Right forelimb (tissue), 1 donor: ENCODE measurements around the gene PRKG1.

Source experiments
- DNase-seq: peaks from one replicate; pipeline ENCODE4 v3.0.0-alpha.2; 2018

The PRKG1 gene

DNA sequence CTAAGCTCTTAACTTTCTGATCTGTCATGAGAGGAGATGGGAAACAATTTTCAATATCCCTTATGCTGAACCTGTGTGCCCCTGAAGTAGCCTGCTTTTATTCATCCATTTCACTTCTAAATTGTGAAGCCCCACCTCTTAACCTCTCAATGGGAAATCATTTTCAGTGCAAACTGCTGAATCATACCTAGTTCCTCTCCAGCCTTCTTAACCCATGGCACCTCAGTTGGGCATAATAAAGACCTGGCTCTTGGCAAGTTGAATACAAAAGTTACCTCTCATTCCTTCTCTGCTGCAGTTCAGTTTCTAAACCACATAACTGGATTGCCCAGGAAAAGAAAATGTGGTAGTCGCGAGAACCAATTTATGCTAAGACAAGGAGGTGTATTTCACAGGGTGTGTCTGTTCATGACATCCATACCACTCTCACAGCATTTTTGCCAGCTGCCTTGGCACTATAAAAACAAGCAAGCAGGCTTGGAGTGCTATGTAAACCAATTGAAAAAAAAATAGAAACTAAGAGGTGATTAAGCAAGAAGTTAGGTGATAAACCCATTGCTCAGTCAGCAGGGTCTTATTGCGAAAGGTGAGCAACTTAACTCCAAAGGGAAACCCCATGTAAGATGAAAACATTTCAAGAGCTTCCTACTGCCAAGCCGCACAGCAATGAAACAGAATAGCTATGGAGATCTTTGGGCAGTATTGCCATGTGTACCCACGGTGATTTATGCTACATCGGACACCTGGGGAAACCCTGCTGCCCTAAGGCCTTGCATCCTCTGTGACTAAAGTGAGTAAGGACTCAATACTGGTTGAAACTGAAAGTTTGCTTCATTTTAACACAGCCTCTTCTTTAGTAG lies 1182.8 kb downstream of the PRKG1 start:
- DNase-seq = no peak

DNA sequence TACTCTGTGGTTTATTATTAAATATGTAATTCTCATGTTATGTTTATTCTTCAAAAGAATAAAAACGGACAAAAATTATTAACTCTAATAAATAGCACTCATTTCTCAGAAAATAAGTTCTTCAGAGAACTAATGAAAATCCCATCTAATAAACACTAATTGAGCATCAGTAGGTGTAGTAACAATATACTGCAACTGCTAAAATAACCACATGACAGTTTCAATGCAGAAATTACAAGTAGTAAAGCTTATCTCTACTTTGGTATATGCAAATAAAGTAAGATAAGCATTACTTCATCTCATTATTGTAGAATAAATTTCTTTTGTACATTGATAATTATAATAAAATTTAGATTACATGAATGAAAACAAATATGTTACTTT lies 1183.4 kb downstream of the PRKG1 start:
- no peak for DNase-seq

DNA sequence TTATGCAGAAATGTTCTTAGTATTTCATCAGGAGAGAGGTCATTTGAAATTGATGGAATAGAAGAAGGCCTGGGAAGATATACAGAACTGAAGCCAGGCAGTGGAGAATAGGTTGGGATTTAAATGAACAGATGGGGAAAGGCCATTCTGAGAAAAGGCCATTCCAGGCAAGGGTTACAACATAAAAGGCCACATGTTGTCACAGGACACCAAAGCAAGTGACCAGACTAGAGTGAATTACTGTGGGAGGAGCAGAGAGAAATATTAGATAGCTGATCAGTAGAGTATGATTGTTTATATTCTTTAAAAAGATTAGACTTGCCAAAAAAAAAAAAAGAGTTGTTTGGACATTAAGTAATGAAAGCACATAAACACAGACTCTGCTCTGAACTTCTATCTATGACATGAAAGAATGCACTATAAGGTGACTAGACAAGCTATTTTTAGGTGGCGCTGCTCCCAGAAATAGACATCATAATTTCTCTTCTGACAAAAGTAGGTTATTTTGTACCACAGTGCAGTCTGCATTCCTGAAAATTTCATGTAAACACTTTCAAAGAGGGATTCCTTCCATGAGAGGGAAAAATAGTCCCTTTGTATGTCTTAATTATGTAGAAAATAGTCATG lies 1184.6 kb downstream of the PRKG1 start:
- no peak for DNase-seq

DNA sequence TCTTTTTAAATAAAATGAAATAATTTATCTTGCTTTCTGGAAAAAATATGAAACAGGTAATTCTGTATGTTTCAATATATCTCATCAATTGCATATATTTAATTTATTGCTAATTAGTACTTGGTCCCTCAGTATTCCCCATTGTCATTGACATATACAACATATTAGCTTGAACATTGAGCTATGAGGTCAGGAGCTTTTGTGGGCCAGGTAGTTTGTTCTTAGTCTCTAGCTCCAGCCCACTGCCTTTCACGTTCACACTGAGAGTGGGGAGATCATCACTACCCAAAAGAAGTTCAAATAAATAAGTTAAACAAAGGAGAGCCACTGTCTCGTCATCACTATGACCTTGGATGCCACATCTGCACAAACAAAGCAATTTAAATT lies 1185.1 kb downstream of the PRKG1 start:
- DNase-seq = no peak

DNA sequence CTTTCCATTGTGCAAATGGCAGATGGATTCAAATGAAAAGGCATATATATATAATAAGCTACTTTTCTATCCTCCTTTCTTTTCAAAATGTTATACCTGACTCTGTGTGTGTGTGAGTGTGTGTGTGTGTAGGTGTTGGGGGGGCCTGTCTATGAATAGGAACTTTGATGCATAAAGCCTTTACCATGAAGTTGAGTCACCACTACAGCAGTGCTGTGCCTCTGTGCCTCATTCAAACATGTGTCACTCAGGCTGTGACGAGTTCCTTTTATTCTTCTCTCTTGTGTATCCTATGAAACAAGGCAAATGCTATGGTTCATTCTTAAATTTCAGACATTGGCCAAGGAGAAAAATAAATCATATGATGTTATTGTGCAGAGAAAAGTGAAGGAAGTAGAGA lies 1187.1 kb downstream of the PRKG1 start:
- no peak for DNase-seq

DNA sequence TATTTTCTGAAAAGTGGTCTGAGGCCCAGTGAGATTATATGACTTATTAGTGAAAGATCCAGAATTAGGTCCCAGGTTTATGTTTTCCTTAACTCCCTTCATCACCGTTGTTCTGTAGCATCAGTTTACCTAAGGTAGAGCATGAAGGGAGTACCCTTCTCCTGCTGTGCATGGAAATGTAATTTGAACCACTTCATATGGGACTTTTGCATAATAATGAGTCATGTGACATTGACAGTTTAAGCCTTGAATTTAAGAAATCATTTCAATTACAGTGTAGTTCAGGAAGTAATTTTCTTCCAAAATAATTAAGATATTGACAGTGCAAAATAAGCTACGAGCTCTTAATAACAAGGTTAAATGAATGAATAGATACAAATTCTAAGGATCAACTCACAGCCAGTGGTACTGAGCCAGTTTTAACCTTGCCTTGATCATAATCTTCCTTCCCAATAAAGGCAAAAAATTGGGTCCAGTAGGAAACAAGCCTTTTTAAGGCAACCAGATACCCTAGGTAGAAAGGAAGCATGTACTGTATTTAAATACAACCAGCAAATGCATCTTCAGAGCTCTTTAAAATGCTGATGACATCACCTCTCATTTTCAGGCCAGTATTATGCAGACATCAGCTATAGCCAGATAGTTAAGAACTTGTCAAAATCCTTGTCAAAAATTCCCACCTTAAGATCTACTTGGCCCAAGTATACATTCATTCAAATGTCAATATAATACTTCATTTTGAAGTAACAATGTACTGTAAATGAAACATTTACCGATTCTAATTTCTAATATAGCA lies 1191.0 kb downstream of the PRKG1 start:
- no peak for DNase-seq

DNA sequence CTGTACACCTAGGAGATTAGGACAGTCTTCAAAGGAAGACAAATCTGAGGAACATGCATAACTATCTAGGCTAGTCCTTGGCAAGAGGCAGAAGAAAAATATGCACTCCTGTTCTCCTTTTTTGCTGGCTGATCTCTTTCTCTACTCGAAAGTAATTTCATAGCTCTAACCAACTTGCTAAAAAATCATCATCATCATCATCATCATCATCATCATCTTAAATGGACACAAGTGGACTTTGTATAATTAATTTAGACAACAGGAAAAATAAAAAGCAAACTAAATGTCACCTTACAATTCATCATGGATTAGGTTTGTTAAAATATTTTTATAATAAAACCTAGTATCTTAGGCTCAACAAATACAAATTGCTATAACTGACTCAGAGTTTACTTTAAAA lies 1192.6 kb downstream of the PRKG1 start:
- no peak for DNase-seq

DNA sequence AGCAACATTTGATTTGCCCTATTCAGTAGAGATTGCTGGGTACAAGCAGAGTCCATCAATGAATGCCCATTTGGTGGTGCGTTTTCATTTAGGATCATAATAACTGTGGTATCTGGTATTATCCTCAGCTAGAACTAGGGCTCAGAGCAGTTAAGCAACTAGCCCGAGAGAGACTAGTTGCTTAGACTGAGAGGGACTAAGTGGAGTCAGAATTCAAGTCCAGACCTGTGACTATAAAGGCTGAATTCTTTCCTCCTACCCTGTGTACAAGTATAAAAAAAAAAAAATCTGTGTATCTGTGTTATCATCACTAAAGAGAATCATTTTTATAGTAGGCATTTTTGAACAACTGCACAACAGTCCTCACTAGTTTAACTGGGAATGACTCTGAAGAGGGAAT lies 1194.5 kb downstream of the PRKG1 start:
- no peak for DNase-seq

DNA sequence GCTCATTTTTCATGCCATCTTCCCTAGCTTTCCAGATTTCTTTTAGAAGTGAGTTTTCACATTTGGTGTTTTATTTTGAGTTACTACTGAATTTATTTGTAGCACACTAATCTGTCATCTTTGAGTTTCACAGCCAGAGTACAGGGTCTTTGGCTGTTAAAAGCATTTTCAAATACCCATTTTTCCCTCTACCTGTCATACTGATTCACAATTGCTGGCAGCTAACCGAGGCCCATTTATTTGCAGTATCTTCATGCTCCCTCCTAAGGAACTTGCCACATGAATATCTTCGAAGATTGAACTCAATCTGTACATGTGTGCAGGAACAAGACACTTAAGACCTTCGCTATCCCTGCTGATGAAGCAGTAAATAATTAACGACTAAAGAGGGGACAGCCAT lies 1194.9 kb downstream of the PRKG1 start:
- no peak for DNase-seq

DNA sequence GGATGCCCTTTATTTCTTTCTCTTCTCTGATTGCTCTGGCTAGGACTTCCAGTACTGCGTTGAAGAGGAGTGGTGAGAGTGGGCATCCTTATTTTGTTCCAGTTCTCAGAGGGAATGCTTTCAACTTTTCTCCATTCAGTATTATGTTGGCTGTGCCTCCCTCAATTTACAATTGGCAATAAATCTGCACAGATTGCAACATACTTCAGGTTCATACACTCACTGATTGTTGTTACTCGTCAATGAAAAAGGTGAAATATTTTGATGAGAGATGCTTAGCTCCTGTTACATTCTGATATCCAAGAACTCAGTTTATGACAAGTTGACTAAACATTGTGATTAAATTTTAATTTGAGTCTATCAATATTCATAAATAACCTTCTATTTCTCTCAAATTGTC lies 1201.9 kb downstream of the PRKG1 start:
- DNase-seq = no peak

DNA sequence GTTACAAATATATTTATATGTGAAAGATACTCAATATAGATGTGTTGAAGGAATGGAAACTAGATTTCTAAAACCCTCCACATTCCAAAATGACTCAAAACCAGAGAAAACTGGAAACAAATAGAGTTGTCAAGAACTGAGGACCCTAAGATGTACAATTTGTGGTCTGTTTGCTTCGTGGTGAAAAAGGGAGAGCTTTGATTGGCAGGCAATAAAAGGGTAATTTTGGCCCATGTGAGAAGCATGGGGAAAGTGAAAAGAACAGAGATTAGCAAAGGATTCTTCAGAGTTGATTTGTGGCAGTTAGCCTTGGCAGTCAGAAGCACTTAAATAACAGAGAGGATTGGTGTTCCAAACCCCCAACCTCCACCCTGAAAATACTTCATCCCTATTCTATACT lies 1202.7 kb downstream of the PRKG1 start:
- DNase-seq = no peak

DNA sequence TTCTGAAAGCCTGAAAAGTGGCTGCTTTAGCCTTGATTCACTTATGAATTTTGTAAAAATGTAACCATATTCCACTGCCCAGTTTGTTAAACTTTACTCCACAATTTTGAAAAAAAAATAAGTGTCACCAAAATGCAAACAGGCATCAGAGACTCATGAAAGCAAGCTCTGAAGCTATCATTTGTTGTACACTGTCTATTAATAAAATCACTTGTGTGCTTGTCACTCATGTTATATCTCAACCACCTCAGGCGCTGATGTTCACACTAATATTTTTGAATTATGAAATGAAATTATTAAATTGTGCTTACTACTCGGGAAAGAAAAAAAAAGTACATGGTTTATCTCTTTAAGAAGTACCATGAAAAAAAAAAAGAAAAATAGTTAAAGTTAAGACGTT lies 1205.3 kb downstream of the PRKG1 start:
- no peak for DNase-seq

DNA sequence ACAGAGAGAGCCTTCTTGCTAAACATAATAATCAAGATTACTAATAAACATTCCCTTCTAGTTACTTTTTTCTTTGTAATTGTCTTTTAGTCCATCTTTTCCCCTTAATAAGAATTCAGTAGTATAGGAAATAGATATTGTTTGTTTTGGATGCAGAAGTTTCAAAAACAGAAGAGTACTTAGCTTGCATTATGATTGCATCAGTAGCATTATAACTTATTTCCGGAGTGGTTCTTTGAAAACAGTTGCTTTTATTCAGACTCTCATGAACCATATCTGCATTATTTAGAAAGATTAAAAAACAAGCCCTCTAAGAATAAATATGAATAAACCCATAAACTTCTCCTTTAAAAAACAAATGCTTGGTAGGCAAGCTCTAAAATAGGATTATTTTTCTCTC lies 1205.8 kb downstream of the PRKG1 start:
- DNase-seq = no peak

DNA sequence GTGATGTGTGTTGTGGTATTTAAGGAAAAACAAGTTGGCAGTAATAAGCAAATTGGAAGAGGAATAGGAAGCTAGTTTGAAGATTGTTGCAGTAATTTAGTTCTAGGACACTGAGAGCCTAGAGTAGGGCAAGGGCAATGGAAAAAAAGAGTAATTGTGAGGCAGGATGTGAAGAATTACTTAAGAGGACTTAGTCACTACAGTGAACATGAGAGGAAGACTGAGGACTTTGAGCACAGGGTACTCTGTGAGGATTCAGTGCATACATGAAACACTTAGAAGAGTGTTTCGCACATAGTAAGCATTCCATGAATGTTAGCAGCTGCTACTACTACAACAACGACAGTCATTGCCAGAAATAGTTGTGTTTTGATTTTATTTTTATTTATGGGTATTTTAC lies 1208.9 kb downstream of the PRKG1 start:
- DNase-seq = no peak

DNA sequence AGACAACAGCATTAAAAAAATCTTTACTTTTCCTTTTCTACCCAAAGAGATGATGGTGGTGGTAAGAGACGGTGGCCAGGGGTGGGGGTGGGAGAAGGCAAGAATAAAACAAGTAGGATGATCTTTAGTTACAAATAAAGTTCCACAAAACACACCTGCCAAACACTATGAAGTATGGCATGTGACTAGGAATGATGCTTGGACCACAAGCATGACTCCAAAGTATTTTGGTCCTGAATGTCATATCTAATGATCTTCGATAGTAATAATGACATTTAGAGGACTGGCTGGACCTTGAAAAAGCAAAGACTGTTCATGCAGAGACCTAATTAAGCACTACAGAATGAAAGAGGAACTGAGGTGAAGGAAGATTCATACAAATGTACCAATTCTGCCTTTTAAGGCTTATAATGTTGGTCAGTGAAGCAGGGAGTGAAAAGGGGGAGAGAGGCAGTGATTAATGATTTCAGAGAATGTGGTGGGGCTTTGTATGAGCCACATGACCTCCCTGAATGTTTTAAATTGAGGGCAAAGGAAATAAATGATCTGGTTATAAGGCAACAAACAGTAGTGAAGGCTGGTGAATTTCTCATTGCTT lies 1210.2 kb downstream of the PRKG1 start:
- no peak for DNase-seq

DNA sequence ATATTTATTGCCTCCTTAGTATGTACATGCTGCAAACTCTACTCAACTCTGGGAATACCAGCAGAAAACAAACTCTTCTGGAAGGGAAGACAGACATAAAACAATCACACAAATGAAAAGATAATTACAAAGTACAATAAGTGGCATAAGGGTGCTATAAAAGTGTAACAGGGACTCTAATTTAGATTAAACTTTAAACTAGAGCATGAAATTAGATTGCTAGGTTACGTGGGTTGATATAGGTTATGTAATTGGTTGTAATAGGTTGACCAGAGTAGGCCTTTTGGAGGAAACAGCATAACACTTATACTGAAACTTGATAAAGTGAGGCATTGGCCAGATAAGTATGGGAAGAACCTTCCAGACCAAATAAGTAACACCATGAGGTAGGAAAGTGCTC lies 1213.6 kb downstream of the PRKG1 start:
- no peak for DNase-seq

DNA sequence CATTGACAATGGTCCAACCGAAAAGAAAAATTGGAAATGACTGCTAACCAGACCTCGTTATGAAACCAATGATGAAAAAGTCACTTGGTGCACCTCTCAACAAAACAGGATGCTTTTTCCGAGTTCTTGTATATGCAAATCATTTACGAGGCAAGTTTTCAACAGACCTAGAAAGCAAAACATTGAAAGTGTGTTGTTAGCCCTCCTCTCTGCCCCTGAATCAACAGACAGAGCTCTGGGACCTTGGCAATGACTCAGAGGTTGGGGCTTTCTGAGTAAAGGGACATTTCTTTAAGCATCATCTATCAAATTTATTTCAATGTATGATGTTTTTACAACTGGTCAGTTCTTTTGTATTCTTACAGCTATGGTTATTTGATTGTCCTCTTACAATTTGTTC lies 1223.5 kb downstream of the PRKG1 start:
- no peak for DNase-seq

DNA sequence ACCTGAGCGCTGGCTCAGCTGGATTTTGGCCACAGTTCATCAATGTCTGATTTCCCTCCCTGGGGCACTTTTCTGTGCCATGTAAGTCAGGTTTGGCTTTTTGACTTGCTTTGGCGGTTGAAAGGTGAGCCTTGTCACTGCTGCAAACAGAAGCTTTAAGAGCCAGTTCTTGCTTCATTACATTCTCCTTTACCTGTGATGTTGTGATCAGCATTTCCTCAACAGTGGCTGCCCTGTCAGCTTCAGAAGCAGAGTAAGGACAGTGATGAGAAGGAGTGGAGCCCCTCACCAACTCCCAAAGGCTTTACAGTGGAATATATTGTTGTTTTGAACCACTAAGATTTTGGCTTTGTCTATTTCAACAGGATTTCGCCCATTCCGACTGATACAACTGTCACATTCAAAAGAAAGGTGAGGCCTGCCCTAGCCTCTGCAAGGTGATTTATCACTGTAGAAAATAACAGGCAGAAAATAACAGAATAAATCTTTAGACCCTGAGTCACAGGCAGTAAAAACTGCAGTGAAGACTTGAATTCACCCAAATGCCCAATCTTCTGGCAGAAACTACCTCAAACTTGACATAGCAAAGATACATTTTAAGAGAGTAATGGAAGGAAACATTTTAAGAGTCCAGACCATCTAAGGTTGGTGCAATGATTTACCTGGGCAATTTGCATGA lies 1226.5 kb downstream of the PRKG1 start:
- DNase-seq = no peak

DNA sequence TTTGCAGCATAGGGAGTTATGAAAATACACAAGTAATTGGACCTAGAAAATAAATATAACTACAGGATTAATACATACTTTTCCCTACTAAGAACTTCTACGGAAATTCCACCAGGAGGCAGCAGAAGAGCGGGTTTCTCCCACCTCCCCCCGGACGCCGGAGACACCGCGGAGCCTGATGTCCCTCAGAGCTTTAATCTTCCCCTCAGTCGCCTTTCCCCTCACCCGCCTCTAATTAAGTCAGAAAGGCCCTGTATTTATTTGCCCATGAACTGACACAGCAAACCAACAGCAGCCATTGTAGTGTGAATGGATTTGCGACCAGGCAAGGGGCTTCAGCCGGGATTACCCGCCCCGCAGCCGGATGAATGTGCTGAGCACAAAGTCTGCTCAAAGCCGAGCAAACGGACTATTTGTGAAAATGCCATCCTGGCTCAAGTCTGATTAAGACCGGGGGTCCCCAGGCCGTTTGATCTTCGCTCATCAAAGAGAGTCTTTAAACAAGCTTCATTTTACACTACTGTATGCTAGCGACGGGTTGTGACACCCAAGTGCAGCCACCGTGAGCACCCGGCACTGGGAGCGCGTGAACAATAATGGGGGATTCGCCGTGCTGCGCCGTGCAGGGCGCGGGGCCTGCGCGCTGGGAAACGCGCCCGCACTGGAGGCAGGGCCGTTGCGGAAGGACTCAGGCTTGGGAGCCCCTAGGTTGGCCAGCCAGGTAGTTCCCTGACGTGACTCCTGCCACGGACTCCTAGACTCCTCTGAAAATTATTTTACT lies 1234.2 kb downstream of the PRKG1 start:
- DNase-seq = peak; percentile 79

DNA sequence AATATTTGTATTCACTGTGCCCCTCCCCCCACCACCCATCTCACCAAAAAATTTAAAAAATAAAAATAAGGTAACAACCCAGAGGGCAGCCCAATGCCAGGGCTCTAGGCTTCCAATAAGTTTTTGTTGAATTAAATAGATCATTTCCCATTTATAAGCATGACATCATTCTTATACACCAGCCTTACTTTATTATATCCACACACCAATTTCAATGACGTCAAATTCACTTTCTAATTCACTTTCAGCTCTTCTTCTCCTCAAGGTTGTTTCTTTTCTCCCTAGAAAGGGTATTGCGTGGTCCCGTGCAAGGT lies 1238.6 kb downstream of the PRKG1 start:
- DNase-seq = no peak

DNA sequence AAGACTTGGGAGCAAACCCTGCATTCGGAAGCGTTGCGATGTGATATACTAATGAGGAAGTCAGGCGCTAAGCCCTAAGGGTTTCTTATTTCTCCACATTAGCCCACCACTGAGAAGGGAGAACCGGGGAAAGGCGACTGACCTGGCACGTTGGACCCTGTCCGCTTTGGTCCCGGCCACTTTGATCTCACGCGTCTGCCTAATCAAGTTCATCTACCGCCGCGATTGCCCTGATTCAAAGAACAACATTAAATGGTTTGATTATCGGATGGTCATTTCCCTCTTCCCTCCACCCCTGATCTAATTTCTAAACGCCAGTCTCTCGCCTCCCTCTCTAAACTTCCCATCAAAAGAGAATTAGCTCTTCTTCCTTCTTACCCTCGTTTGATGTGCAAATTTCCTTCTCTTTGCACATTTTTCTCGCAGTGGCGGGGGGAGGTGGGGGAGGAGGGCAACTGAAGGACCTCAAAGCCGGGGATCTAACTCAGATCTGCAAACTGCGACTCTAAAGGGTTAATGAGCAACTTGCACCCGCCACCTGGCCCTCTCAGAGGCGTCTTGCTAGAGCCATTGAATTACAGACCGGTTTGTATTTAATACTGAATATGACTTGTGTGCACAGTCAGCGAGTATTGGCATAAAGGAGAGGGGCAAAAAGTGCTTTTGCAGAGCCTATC lies 1239.1 kb downstream of the PRKG1 start:
- peak; percentile 45 for DNase-seq
